ENCODE measurements around the gene INMT. TPM values are rescaled to one million over a fixed set of nuclear protein-coding genes. Genes with fewer than 3 reads are reported as not detected.

Gene INMT
- 20.1 and 20.8 TPM in 2 replicates for total RNA-seq

DNA sequence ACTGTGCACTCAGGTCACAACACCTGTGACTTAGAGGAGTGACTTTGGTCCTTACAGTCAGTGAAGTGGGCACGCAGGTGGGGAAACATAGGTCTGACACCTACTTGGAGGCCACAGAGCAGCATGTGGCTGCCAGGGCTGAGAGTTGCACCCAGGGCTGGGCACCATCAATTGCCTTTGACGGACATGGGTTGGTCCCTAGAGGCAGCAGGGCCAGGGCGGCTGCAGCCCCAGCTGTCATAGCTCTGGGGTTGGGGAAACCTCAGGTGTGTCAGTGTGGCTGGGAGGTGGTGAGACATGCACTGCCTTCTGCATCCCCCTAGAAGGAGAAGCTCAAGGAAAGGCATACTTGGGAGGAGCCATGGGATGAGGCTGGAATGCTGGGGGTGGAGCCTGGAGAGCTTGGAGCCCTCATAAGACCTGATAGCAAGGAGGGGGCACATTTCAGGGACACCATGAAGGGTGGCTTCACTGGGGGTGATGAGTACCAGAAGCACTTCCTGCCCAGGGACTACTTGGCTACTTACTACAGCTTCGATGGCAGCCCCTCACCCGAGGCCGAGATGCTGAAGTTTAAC is at the start of gene INMT:
INMT (plus strand) TSS at position 440 of the 578 bp plus-strand sequence; CDS start at position 456, 16 bp downstream.

DNA sequence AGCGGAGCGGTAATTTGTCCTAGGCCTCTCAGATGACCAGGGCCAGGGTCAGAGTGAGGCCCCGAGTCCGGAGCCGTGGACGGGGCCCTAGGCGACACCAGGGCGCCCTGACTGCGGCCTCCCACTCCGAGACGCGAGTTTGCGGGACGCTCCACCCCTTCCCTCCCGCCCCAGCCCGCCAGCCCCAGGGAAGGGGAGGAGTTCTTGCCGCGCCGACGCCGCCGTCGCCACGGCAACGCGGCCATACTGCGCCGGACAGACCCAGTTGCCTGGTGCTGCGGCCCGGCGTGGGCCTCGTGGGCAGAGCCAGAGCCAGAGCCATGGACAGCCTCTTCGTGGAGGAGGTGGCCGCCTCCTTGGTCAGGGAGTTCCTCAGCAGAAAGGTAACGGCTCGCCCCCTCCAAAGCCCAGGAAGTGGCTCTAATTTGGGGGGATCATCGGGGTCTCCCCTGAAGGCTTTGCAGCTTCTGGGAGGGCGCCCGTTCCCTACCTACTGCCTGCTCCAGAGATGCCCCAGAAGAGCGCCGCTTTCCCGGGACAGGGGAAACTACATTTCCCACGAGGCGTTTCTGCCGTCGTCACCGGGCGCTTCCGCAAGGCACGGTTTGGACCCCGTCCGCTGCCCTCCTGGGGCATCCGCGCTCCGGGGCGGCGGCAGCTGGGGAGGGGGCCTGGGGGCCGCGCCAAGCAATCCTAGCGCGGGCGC is 19.4 kb downstream of the INMT start, which contains the start of gene MINDY4:
MINDY4 (plus strand) TSS at position 244 of the 706 bp plus-strand sequence; CDS start at position 321, 77 bp downstream.

Other genes with a start within 250 kb of the INMT start
- gene GGCT, start 247.3 kb upstream of the INMT start, total RNA-seq: 13.9 and 19.8 TPM in 2 replicates
- 244 and 257 TPM in 2 replicates for gene GARS1, start 157.3 kb upstream of the INMT start, total RNA-seq
- not detected in 2 replicates for gene CRHR2, start 69.7 kb upstream of the INMT start, total RNA-seq
- gene MINDY4, start 19.3 kb downstream of the INMT start, total RNA-seq: 8.6 and 9.8 TPM in 2 replicates
- 0.29 and 1.5 TPM in 2 replicates for gene AQP1, start 159.7 kb downstream of the INMT start, total RNA-seq
- gene GHRHR, start 211.8 kb downstream of the INMT start, total RNA-seq: not detected in 2 replicates